NCI-H146 (cell line): Measurements from ENCODE around the gene CRTC1.
"Not testable (repeated sequence)": the region's sequence is repeated elsewhere in the genome, so short reads cannot be mapped to it uniquely, and the experiment has no call there.

Source experiments
- DNase-seq: peaks from one replicate; lab custom pipeline; 2025; lab: John Stamatoyannopoulos, UW

Gene CRTC1

DNA sequence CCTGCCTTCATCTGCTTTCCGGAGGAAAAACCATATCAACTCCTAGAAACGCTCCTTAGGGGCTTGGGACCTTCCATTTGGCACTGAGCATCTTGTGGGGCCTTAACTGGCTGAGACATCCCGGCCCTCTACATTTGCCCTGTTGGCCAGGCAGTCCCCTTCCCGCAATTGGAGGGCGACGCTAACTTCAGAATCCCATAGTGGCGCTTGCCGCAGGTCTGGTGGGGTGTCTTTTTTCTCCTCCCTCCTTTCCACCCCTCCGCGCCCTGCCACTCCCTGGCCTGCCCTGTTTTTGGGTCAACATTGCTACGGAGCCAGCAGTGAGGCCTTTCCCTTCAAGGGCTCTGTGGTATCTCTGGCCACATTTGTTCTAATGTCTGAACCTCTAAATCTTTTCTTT, 13.6 kb upstream of the CRTC1 start:
- no peak for DNase-seq

DNA sequence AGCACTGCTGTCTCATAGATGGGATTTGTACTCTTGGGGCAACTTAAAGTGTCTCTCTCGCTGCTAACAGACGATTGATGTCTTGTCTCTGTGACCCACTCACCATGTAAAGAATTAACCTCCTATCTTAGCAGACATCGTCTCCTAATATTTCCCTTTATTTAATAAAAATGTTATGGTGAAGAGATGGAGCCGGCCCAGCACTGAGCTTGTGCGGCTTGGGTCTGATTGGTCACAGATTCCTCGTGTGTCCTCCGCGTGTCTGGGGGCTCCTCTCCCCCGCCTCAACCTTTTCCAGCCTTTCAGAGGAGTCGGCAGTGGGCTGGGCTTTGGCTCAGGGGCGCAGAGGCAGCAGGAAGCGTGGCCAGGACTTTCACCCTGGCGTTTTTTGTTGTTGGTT, 13.2 kb upstream of the CRTC1 start:
- DNase-seq, result no peak

DNA sequence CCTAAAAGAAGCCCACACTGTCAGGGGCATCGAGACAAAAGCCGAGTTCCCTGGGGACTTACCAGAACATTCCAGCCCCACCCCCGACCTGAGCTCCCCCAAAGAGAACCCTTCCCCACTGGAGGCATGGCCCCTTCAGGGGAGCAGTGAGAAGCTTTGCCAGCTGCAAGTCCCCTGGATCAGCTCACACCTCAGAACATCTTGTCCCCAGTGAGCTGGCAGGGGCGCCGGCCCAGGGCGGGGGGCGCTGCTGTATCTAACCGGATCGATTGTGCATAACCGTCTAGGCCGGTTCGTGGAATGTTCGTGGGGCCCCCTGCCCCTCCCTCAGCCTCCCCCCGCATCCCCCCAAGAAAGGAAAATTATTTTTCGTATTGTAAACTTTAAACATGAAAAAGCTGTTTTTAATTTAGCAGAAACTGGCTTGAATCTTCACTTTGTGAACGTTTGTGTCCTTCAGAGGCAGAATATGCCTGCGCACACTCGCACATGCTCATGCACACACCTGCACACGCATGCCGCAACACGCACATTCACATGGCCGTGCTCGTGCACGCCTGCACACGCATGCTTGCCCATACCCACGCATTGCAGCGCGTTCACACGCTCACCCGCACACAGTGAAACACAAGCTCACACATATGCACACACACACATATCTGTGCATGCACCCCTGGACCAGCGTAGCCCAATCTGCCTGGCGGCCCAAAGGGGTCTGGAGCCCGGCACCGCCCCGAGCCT, 12.0 kb upstream of the CRTC1 start:
- no peak for DNase-seq

DNA sequence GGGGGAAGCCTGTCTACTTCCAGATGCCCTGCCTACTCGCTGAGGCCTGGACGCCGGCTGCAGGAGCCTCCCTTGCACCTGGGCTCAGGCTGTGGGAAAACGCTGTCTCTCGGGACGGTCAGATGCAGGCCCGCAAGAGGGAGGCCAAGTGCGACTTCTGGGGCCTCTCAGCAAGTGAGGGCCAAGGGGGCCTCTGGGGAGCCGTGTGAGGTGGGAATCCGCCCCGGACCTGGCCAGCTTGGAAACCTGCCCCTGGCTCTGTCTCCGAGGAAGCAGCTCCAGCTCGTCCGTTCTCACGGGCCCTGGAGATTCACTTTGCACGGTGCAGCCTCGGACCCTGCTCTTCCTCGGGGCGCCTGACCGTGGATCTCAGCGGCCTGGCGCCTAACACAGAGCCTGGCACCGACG, 11.4 kb upstream of the CRTC1 start:
- DNase-seq, result no peak

DNA sequence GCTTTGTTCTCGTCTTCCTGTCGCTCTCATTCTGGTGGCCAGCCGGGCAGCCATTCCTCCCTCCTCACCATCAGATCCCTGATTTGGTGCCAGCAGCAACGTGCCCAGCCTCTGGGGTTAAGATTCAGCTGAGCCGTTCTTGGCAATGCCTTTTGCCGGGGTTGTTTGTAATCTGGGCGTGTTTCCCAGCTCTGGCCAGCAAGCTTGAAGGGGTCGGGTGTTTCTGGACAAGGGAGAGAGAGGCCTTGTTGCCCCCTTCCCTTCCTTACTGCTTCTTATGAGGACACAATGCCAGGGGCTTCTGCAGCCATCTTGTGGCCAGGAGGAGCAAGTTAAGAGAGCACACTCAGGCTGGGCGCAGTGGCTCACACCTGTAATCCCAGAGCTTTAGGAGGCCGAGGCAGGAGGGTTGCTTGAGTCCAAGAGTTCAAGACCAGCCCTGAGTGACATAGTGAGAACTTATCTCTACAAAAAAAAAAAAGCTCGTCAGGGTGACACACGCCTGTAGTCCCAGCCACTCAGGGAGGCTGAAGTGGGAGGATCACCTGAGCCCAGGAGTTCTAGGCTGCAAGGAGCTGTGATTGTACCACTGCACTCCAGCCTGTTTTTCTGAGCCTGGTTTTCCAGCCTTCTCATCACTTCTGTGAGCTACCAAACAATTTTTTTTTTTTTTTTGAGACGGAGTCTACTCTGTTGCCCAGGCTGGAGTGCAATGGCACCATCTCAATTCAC, 10.7 kb upstream of the CRTC1 start:
- peak; percentile 15 for DNase-seq

DNA sequence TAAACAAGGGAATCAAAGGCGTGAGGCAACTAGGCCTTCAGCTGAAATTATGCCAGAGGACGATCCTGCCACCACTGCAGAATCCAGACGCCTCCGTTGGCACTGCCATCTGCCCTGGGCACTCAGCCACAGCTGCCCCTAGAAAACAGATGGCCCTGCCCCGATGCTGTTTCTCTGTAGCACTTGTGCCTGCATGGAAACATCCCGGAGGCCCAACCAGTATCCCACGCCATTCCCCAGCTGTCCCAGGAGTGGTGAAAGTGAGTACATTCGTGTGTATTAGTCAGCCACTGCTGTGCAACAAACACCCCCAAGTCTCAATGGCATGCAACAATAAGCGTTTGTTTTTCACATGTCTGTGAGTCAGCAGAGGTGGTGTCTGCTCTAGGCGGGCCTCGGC, 8.9 kb upstream of the CRTC1 start:
- DNase-seq, result no peak

DNA sequence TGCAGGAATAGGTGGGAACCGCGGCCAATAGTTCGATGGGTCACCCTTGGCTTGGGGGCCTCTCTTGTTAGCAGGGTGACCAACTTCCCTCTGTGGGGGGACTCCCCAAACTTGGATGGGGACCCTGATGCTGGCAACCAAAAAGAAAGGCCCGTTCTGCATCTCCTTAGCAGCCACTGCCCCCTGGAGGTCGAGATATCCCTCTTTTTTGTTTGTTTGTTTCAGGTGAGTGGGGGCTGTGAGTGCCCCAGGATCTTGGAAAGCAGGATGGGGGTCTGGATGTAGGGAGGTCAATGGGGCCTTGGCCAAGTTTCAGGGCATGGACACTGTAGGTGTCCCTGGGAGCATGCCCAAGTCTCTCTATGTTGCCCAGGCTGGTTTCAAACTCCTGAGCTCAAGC, 7.7 kb upstream of the CRTC1 start:
- no peak for DNase-seq

DNA sequence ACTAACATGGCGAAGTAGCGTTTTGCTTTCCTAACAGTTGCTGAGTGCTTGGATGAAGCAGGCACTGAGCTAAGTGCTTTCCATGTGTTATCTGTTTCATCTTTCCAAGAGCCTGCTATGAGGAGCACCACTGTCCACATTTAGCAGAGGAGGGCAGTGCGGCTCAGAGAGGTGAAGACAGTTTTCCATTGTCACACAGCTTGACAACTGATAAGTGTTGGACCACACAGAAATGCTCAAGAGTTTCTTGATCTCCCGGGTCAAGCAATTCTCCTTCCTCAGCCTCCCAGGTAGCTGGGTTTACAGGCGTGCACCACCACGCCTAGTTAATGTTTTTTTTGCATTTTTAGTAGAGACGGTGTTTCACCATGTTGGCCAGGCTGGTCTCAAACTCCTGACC, 6.8 kb upstream of the CRTC1 start:
- DNase-seq, result no peak

DNA sequence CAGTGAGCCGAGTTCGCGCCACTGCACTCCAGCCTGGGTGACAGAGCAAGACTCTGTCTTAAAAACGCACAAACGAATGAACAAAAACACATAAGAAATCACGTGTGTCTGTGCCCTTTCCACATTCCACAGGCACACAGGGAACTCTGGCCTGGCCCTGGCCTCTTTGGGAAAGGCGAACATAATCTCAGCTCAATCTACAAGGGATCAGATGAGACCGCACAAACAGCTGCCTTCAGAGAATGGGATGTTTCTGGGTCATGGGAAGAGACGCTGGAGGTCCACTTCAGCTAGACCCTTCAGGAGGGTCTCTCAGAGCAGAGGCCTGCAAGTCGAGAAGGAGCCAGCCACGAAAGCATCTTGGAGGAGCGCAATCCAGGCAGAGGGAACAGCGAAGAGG, 6.3 kb upstream of the CRTC1 start:
- DNase-seq, result no peak

DNA sequence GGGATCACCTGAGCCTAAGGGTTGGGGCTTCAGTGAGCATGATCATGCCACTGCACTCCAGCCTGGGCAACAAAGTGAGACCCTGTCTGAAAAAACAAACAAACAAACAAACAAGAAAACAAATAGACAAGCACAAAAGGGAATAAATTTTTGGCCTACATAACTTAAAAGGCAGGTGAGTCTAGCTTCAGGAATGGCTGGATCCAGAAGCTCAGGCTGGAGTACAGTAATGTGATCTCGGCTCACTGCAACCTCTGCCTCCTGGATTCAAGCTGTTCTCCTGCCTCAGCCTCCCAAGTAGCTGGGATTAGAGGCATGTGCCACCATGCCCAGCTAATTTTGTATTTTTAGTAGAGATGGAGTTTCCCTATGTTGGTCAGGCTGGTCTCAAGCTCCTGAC, 3.3 kb upstream of the CRTC1 start:
- not testable (repeated sequence) for DNase-seq

DNA sequence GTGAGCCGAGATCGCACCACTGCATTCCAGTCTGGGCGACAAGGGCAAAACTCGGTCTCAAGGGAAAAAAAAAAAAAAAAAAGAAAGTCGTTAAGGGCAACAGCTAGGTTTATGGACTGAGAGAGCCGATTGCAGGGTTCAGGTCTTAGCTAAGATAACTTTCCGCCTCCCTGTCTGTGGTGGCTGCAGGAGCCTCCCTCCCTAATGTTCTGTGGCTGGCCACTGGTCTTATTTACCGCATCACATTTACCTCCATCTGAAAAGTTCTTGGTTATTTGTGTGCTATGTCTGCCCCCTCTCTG, 722 bp upstream of the CRTC1 start:
- no peak for DNase-seq

DNA sequence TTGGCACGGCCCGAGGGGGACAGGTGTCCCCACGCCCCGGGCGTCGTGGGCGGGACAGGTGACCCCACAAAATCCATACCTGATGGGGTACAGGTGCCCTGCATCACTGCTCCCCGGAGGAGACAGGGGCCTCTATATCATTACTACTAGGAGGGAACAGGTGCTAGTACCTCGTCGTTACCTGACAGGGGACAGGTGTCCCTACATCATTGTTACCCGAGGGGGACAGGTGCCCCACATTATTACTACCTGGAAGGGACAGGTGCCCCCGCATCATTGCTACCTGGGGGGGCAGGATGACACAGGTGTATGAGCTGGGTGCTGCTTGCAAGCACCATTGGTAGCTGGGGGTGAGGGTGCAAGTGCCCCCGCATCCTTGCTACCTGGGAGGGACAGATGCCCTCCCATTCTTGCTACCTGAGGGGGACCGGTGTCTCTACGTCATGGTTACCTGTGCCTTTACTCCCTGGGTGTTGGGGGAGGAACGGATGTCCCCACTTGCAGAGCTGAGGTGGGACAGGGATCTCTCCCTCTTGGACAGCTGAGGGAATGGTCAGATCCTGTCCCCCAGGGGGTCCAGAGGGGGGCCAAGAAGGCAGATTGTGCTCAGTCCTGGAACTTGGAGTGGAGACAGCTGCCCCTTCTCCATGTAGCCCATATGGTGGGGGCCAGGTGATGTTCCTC, 620 bp downstream of the CRTC1 start:
- peak; percentile 59 for DNase-seq

DNA sequence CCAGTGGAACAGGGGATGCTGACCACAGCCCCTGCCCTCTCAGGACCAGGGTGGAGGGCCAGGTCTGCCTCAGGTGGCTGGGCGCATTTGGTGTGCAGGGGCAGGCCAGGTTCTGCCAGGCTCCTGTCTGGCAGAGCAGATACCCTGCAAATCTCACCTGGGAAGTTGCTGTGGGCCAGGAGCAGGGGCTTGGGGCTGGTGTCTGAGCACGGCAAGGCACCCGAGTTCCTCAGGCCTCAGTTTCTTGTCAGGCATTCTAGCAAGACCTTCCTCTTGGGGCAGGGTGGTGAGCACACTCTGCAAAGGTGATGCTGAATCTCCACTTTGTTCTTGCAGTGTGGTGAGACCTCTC, 1.1 kb downstream of the CRTC1 start:
- no peak for DNase-seq

DNA sequence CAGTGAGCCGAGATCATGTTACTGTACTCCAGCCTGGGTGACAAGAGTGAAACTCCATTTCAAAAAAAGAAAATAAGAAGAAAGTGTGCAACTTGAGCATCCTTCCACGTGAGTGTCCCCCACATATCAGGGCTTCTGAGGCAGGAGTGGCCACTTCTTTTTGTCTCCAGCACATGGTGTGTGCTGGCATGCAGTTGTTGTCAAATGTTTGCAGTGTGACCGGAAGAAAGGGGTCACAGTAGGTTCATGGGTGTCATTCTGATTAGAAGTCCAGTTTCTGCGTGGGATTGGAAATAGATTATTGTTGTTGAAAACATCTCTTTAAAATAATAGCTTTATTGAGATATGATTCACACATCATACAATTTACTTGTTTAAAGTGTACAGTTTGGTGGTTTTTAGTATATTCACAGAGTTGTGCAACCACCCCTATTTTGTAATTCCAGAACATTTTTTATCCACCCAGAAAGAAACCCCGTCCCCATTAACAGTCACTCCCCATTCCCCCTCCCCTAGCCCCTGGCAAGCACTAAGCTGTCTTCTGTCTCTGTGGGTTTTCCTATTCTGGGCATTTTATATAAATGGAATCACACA, 2.2 kb downstream of the CRTC1 start:
- no peak for DNase-seq

DNA sequence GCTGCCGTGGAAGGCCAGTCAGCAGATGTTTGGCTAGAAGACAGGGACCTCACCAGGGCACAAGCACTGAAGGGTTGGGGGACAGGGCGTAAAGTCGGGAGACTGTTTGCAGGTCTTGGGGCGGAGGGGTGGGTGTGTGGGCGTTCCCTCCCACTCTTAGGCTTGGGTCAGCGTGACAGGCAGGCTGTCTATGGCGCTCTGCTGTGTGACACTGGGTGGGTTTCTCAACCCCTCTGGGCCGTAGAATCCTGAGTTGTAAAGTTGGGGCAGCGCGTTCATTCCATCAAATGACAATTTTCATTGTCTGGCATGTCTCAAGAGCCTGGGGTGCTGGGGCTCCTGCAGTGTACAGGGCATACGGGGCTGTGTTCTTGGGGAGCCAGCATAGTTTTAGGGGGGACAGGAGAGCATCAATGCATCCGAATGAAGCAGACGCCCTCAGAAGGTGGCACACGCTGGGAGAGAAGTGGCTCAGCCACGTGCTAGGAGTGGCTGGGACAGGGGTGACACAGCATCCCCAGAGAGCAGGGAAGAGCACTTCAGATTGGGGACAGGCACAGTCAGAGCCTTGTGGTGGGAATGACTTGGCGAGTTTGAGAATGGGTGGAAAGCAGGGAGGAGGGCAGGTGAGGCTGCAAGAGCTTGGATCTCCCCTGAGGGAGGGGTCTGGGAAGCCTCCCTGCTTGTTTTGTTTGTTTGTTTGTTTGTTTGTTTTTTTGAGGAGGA, 4.4 kb downstream of the CRTC1 start:
- no peak for DNase-seq

DNA sequence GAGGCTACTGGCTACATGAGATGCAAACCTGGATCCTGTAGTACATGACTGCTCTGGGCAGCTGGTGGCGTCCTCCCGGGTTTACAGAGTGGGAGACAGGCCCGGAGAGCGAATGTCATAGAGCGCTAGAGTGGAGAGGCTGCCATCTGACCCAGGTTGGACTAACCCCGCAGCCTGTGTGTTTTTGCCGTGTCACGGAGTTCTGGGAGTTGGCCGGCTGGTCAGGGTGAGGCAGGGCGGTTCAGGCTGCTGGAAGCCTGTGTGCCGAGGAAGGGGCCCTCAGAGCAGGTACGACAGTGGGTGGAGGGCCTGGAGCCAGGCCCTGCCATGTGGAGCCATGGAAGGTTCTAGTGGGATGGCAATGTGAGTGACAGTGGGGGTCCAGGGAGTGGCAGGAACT, 12.5 kb downstream of the CRTC1 start:
- no peak for DNase-seq

DNA sequence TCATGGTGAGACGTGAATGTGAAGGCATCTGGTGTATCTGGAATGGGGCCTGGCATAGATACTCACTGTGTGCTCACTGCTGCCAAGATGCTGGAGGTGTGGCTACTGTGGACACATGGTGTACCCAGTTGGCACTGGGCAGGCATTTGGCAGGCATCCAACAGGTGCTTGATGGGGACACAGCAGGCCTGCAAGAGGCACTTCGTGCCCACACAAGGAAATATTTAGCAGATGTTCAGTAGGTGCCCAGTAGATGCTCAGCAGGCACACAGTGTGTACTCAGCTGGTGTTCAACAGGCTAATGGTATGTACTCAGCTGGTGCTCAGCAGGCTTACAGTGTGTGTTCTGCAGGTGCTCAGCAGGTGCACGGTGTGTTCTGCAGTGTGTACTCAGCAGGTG, 14.2 kb downstream of the CRTC1 start:
- DNase-seq, result peak; percentile 30

DNA sequence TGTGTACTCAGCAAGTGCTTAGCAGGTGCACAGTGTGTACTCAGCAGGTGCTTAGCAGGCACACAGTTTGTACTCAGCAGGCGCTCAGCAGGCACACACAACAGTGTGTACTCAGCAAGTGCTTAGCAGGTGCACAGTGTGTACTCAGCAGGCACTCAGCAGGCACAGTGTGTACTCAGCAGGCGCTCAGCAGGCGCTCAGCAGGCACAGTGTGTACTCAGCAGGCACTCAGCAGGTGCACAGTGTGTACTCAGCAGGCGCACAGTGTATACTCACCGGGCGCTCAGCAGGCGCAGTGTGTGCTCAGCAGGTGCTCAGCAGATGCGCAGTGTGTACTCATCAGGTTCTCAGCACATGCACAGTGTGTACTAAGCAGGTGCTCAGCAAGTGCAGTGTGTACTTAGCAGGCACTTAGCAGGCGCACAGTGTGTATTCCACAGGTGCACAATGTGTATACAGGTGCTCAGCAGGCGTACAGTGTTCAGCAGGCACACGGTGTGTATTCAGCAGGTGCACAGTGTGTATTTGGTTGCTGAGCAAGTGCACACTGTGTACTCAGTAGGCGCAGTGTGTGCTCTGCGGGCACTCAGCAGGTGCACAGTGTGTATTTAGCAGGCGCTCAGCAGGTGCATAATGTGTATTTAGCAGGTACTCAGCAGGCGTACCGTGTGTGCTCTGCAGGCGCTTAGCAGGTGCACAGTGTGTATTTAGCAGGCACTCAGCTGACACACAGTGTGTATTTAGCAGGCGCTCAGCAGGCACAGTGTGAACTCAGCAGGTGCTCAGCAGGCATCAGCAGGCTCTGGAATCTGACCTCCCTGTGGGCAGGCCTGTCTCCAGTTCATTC, 15.1 kb downstream of the CRTC1 start:
- DNase-seq, result peak; percentile 69

DNA sequence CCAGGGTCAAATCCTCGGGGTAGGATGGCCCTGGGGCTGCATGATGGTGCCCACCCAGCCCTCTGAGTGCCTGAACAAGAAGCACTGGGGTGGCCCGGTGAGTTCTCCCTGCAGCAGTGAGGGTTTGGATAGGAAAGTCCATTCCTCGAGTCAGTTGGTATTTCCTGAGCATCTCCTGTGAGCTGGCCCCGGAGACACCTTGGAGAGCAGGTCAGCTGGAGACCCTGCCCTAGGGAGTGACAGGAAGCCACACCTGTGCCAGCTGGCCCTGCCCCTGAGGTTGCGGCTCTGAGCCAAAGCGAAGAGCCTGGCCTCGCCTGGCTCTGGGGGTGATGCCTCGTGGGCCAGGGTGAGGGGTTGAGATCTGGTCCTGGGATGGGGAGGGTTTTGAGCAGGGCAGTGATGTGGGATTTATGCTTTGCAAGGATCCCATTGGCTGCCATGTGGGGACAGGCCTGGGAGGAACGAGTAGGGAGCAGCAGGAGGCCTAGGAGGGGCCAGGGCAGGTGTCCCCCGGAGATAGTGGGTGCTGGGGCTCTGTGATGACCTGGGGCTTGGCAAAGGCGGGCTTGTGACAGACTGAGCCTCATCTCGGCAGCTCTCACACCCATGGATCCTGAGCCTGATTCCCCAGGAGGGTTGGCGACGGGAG, 16.0 kb downstream of the CRTC1 start:
- no peak for DNase-seq

DNA sequence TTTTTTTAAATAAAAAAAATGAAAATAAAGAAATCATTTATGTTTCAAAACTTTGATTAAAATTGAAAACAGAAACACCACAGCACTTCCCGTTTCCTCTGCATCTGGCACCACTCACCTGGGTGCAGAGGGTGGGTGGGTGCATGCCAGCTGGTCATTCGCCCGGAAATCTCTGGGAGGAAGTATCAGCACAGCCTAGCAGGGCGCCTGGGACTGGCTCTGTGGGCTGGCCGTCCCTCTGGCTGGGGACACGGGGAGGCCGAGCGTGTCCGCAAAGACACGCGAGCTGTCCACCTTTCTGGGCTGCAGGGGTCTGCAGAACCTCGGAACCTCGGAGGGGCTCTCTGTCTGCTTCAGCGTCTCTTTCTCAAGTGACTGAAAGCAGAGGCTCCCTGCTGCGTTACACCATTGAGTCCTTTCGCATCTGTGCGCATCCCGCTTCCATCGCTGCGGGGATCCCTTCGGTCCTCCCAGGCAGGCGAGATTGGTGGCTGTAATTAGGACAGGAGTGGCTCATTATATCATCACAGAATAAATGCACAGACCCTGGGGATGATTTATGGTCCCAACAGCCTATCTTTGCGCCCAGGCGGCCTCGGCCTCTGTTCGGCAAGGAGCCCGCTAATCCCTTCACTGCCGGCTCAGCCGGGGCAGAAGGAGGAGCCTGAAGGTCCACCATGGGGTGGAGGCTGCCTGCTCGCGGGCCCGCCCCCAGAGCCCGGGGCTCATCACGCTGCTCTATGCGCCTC, 17.2 kb downstream of the CRTC1 start:
- DNase-seq, result peak; percentile 83
